Measurements from ENCODE around the gene STK24. TPM values are rescaled to one million over a fixed set of nuclear protein-coding genes. Genes with fewer than 3 reads are reported as not detected.

STK24 gene
- total RNA-seq, 2 experiments from 2014 or later: 140 to 151 TPM

- H3K27ac Mint-ChIP-seq: peak overlapping the region; percentile 10
- no peak overlapping the region for H3K4me3 Mint-ChIP-seq
- CTCF ChIA-PET: no interaction called here
- POLR2A ChIA-PET: no interaction called here
- H3K9me3 Mint-ChIP-seq (ENCODE audit: insufficient read depth): no peaks in the 10 kb centered on the region
- H3K36me3 Mint-ChIP-seq (ENCODE audit: low read depth): peaks cover 55% of the 10 kb centered on the region
- H3K27me3 Mint-ChIP-seq (ENCODE audit: low read depth): no peaks in the 10 kb centered on the region
- no peak for ATAC-seq
- peaks cover 4% of the 10 kb centered on the region for H3K4me1 Mint-ChIP-seq (ENCODE audit: low read depth)
- no peak for DNase-seq
Observed at GRCh38 chr13:98459721-98460370, 117.1 kb downstream of the STK24 start.

DNA sequence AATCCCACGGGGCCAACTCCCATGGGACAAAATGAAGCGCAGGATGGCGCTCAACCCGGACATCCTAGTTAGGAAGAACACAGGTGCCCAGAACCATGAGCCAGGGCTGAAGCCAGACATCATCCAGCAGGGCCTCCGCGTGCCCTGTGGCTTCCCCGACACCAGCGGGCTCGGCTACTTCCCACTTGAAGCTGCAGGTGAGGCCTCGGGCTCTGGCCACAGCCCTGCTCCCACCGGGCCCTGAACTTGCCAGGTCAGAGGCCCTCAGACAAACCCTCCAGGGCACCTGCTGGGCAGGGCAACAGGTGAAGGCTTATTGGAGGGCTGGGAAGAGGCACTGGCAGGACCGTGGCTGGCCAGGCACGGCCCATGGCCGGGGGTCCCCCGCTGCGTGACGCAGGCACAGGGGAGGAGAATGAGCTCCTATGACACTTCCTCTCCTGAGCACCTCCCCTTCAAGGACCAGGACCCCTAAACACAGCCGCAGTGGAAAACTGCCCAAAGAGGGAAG, 117.7 kb downstream of the STK24 start:
- ChIA-PET CTCF (no interaction called here), POLR2A (no interaction called here)
- Mint-ChIP-seq H3K4me3 (no peak overlapping the region), H3K36me3 (ENCODE audit: low read depth) (peaks cover 61% of the 10 kb centered on the region), H3K27ac (no peak overlapping the region), H3K9me3 (ENCODE audit: insufficient read depth) (no peaks in the 10 kb centered on the region), H3K27me3 (ENCODE audit: low read depth) (no peaks in the 10 kb centered on the region), H3K4me1 (ENCODE audit: low read depth) (peaks cover 7% of the 10 kb centered on the region)
- DNase-seq (no peak), ATAC-seq (no peak)

GRCh38 chr13:98458431-98458830, 118.5 kb downstream of the STK24 start:
- DNase-seq: no peak
- no peak for ATAC-seq
- no peak overlapping the region for H3K4me3 Mint-ChIP-seq
- ChIA-PET CTCF (no interaction called here), POLR2A (no interaction called here)
- H3K36me3 Mint-ChIP-seq (ENCODE audit: low read depth): peaks cover 59% of the 10 kb centered on the region
- H3K9me3 Mint-ChIP-seq (ENCODE audit: insufficient read depth): no peaks in the 10 kb centered on the region
- peaks cover 7% of the 10 kb centered on the region for H3K4me1 Mint-ChIP-seq (ENCODE audit: low read depth)
- no peak overlapping the region for H3K27ac Mint-ChIP-seq
- no peaks in the 10 kb centered on the region for H3K27me3 Mint-ChIP-seq (ENCODE audit: low read depth)

DNA sequence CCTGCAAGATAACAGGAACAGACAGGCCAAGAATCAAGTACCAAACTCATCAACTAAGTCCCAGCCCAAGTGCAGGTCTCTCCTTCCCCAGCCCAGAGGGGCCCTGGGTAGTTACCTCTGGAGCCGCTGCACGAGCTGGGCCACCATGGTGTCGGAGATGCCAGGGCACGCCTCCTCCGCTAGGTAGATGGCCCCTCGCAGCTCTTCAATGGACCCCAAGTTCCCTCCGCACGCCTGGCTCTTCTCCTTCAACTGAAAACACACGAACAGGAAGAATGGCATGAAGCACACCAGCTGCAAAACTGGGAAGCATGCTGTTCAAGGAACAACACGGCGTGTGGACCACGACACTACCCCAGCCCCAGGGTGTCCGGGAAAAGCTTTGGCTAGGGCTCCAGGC, 119.9 kb downstream of the STK24 start:
- no peak for DNase-seq
- ATAC-seq: no peak
- Mint-ChIP-seq H3K4me3 (no peak overlapping the region), H3K4me1 (ENCODE audit: low read depth) (peaks cover 5% of the 10 kb centered on the region), H3K27ac (no peak overlapping the region), H3K9me3 (ENCODE audit: insufficient read depth) (no peaks in the 10 kb centered on the region), H3K36me3 (ENCODE audit: low read depth) (peaks cover 58% of the 10 kb centered on the region), H3K27me3 (ENCODE audit: low read depth) (no peaks in the 10 kb centered on the region)
- CTCF ChIA-PET: interaction anchor here (0.6 to 2.3 kb wide), 3 partner anchors 11 to 211 kb away, joined by 3 to 13 read pairs (median 4); no protein-coding TSS in a partner anchor
- POLR2A ChIA-PET: no interaction called here

- peaks cover 11% of the 10 kb centered on the region for H3K4me1 Mint-ChIP-seq (ENCODE audit: low read depth)
- peaks cover 61% of the 10 kb centered on the region for H3K36me3 Mint-ChIP-seq (ENCODE audit: low read depth)
- no peak overlapping the region for H3K4me3 Mint-ChIP-seq
- H3K27ac Mint-ChIP-seq: no peak overlapping the region
- POLR2A ChIA-PET: no interaction called here
- CTCF ChIA-PET: interaction anchor here (0.6 to 2.3 kb wide), 3 partner anchors 11 to 212 kb away, joined by 3 to 13 read pairs (median 4); no protein-coding TSS in a partner anchor
- H3K9me3 Mint-ChIP-seq (ENCODE audit: insufficient read depth): no peaks in the 10 kb centered on the region
- no peaks in the 10 kb centered on the region for H3K27me3 Mint-ChIP-seq (ENCODE audit: low read depth)
- DNase-seq (no peak), ATAC-seq (no peak)
Observed at GRCh38 chr13:98456413-98456845, 120.5 kb downstream of the STK24 start.

GRCh38 chr13:98454389-98454881, 122.5 kb downstream of the STK24 start:
- Mint-ChIP-seq H3K27me3 (ENCODE audit: low read depth) (no peaks in the 10 kb centered on the region), H3K27ac (peak overlapping the region; percentile 11), H3K9me3 (ENCODE audit: insufficient read depth) (no peaks in the 10 kb centered on the region), H3K4me3 (no peak overlapping the region), H3K36me3 (ENCODE audit: low read depth) (peaks cover 60% of the 10 kb centered on the region), H3K4me1 (ENCODE audit: low read depth) (peaks cover 22% of the 10 kb centered on the region)
- ATAC-seq (no peak), DNase-seq (no peak)
- ChIA-PET POLR2A (interaction anchor here (0.9 kb wide), 1 partner anchor 9 kb away, joined by 3 read pairs; no protein-coding TSS in a partner anchor), CTCF (interaction anchor here (1.0 to 1.6 kb wide), 3 partner anchors 9 to 122 kb away, joined by 3 to 5 read pairs (median 5); no protein-coding TSS in a partner anchor)

- no peak overlapping the region for H3K4me3 Mint-ChIP-seq
- H3K4me1 Mint-ChIP-seq (ENCODE audit: low read depth): peaks cover 22% of the 10 kb centered on the region
- DNase-seq (no peak), ATAC-seq (no peak)
- peaks cover 60% of the 10 kb centered on the region for H3K36me3 Mint-ChIP-seq (ENCODE audit: low read depth)
- H3K27ac Mint-ChIP-seq: no peak overlapping the region
- H3K27me3 Mint-ChIP-seq (ENCODE audit: low read depth): no peaks in the 10 kb centered on the region
- ChIA-PET CTCF (no interaction called here), POLR2A (no interaction called here)
- H3K9me3 Mint-ChIP-seq (ENCODE audit: insufficient read depth): no peaks in the 10 kb centered on the region
Observed at GRCh38 chr13:98452851-98453843, 123.8 kb downstream of the STK24 start.

GRCh38 chr13:98451676-98452470, 125.0 kb downstream of the STK24 start:
- H3K27me3 Mint-ChIP-seq (ENCODE audit: low read depth): no peaks in the 10 kb centered on the region
- no peak for ATAC-seq
- no peak overlapping the region for H3K4me3 Mint-ChIP-seq
- H3K4me1 Mint-ChIP-seq (ENCODE audit: low read depth): peaks cover 22% of the 10 kb centered on the region
- CTCF ChIA-PET: interaction anchor here (1.9 to 2.6 kb wide), 2 partner anchors 201 to 221 kb away, joined by 7 to 25 read pairs; no protein-coding TSS in a partner anchor
- peaks cover 63% of the 10 kb centered on the region for H3K36me3 Mint-ChIP-seq (ENCODE audit: low read depth)
- no peaks in the 10 kb centered on the region for H3K9me3 Mint-ChIP-seq (ENCODE audit: insufficient read depth)
- DNase-seq: no peak
- no peak overlapping the region for H3K27ac Mint-ChIP-seq
- POLR2A ChIA-PET: interaction anchor here (1.1 kb wide), 1 partner anchor 111 kb away, joined by 3 read pairs; no protein-coding TSS in a partner anchor

GRCh38 chr13:98450539-98451111, 126.3 kb downstream of the STK24 start:
- ATAC-seq: peak; percentile 40
- DNase-seq: peak; percentile 39
- H3K36me3 Mint-ChIP-seq (ENCODE audit: low read depth): peaks cover 57% of the 10 kb centered on the region
- POLR2A ChIA-PET: interaction anchor here (1.0 to 1.1 kb wide), 2 partner anchors 11 to 125 kb away, joined by 3 read pairs; no protein-coding TSS in a partner anchor
- no peaks in the 10 kb centered on the region for H3K9me3 Mint-ChIP-seq (ENCODE audit: insufficient read depth)
- peaks cover 28% of the 10 kb centered on the region for H3K4me1 Mint-ChIP-seq (ENCODE audit: low read depth)
- no peak overlapping the region for H3K4me3 Mint-ChIP-seq
- H3K27ac Mint-ChIP-seq: peak overlapping the region; percentile 75
- no peaks in the 10 kb centered on the region for H3K27me3 Mint-ChIP-seq (ENCODE audit: low read depth)
- CTCF ChIA-PET: interaction anchor here (0.7 to 2.6 kb wide), 5 partner anchors 15 to 223 kb away, joined by 3 to 25 read pairs (median 3); no protein-coding TSS in a partner anchor

GRCh38 chr13:98450026-98450425, 126.9 kb downstream of the STK24 start:
- ChIA-PET CTCF (interaction anchor here (0.6 to 2.6 kb wide), 5 partner anchors 17 to 223 kb away, joined by 3 to 25 read pairs (median 3); no protein-coding TSS in a partner anchor), POLR2A (interaction anchor here (1.0 to 1.1 kb wide), 2 partner anchors 12 to 125 kb away, joined by 3 read pairs; no protein-coding TSS in a partner anchor)
- no peak for ATAC-seq
- Mint-ChIP-seq H3K36me3 (ENCODE audit: low read depth) (peaks cover 53% of the 10 kb centered on the region), H3K4me3 (no peak overlapping the region), H3K27ac (no peak overlapping the region), H3K27me3 (ENCODE audit: low read depth) (no peaks in the 10 kb centered on the region), H3K9me3 (ENCODE audit: insufficient read depth) (no peaks in the 10 kb centered on the region), H3K4me1 (ENCODE audit: low read depth) (peaks cover 32% of the 10 kb centered on the region)
- no peak for DNase-seq

Data from activated CD8-positive, alpha-beta T cell treated with anti-CD3 and anti-CD28 coated beads, Interleukin-2, amount 10 ng/mL, durations not matched to agents 7 days and 5 days (primary cell).